Keratinocyte (primary cell): Measurements from ENCODE around the gene CPNE1. TPM values are rescaled to one million over a fixed set of nuclear protein-coding genes. Genes with fewer than 3 reads are reported as not detected.

Experiments used
- DNase-seq: peaks from one replicate; pipeline ENCODE4 v3.0.0-alpha.2; 2011; ENCODE audit warnings: low read depth, missing footprints, low spot score
- FAIRE-seq: peaks from 2 replicates; lab custom pipeline; 2011; peaks lifted over from hg19 to GRCh38; lab: Jason Lieb, UNC
- H2AFZ ChIP-seq: 2 replicates; pipeline ENCODE4 v1.6.0; 2012; ENCODE audit warnings: low read length, control low read depth, inconsistent platforms; ENCODE audit not compliant: control insufficient read depth
- H3K27ac ChIP-seq: 2 replicates; pipeline ENCODE4 v1.5.1; 2011; ENCODE audit warnings: low read length; ENCODE audit not compliant: control insufficient read depth, insufficient read depth
- H3K27me3 ChIP-seq: 3 replicates; pipeline ENCODE4 v1.6.0; 2011; ENCODE audit warnings: low read length; ENCODE audit not compliant: control insufficient read depth, insufficient read depth; ENCODE audit errors: extremely low read depth
- H3K36me3 ChIP-seq, 2 experiments: 2 replicates in 1 of 2; 3 replicates in 1 of 2; pipeline ENCODE4 v1.5.1; 2011; ENCODE audit warnings: low read length in 2 of 2, mild to moderate bottlenecking in 1 of 2; ENCODE audit not compliant: control insufficient read depth in 2 of 2, insufficient read depth in 2 of 2; ENCODE audit errors: extremely low read depth in 1 of 2
- H3K4me1 ChIP-seq: 3 replicates; pipeline ENCODE4 v1.5.1; 2011; ENCODE audit warnings: low read length; ENCODE audit not compliant: control insufficient read depth, insufficient read depth; ENCODE audit errors: extremely low read depth
- H3K4me2 ChIP-seq: 3 replicates; pipeline ENCODE4 v1.6.0; 2011; ENCODE audit warnings: low read depth, low read length; ENCODE audit not compliant: control insufficient read depth, insufficient read depth; ENCODE audit errors: extremely low read depth
- H3K4me3 ChIP-seq, 3 experiments: fragments of 200-600 bp in 1 of 3; sonication (generic) in 1 of 3; 2 replicates in 2 of 3; 3 replicates in 1 of 3; pipeline ENCODE4 v1.5.1; 2011 to 2016; ENCODE audit warnings: low read length in 3 of 3, mild to moderate bottlenecking in 3 of 3, control low read depth in 2 of 3, inconsistent platforms in 1 of 3, low read depth in 1 of 3, mixed read lengths in 1 of 3, mixed run types in 1 of 3, moderate library complexity in 1 of 3; ENCODE audit not compliant: control insufficient read depth in 2 of 3, insufficient read depth in 2 of 3; ENCODE audit errors: extremely low read depth in 1 of 3
- H3K79me2 ChIP-seq: 2 replicates; pipeline ENCODE4 v1.6.0; 2012; ENCODE audit warnings: low read length; ENCODE audit not compliant: control insufficient read depth, insufficient read depth
- H3K9ac ChIP-seq: 3 replicates; pipeline ENCODE4 v1.6.0; 2011; ENCODE audit warnings: low read length; ENCODE audit not compliant: control insufficient read depth, insufficient read depth; ENCODE audit errors: extremely low read depth
- H3K9me1 ChIP-seq: 3 replicates; pipeline ENCODE4 v1.6.0; 2011; ENCODE audit warnings: low read length; ENCODE audit not compliant: control insufficient read depth, insufficient read depth; ENCODE audit errors: extremely low read depth
- H3K9me3 ChIP-seq: 2 replicates; pipeline ENCODE4 v1.5.1; 2012; ENCODE audit warnings: low read depth, low read length; ENCODE audit not compliant: control insufficient read depth
- H4K20me1 ChIP-seq: 3 replicates; pipeline ENCODE4 v1.6.0; 2011; ENCODE audit warnings: low read length; ENCODE audit not compliant: control insufficient read depth, insufficient read depth; ENCODE audit errors: extremely low read depth
- CTCF ChIP-seq, 3 experiments: IDR thresholded peaks in 1 of 3; conservative IDR thresholded peaks in 1 of 3; optimal IDR thresholded peaks in 1 of 3; 2 replicates in 2 of 3; 3 replicates in 1 of 3; pipeline versions ENCODE3 to v1.5.1; 2011; ENCODE audit warnings: low read length in 3 of 3, mild to moderate bottlenecking in 3 of 3, moderate library complexity in 2 of 3, control low read depth in 1 of 3, inconsistent platforms in 1 of 3; ENCODE audit not compliant: insufficient read depth in 2 of 3; ENCODE audit errors: extremely low read depth in 1 of 3
- EZH2 ChIP-seq: IDR thresholded peaks from one replicate; pipeline ENCODE4 v1.6.1; 2012; ENCODE audit warnings: inconsistent platforms, mild to moderate bottlenecking, low read length, moderate library complexity
- dilution Hi-C: fragments of 300-500 bp; cut with MboI; formaldehyde crosslinking; loops from one replicate; pipeline ENCODE4 v1.7.0; 2020; ENCODE audit warnings: low sequenced_read_pairs; ENCODE audit not compliant: extremely low pct_ligation_motif_present
- polyA plus RNA-seq, 5 experiments: library from polyadenylated mRNA; depleted of rRNA in 3 of 5; stranded (reverse) in 3 of 5; stranded (forward) in 1 of 5; unstranded in 1 of 5; fragments of >200 nt; gene quantifications; 1 replicate in 1 of 5; 2 replicates in 3 of 5; 3 replicates in 1 of 5; pipeline versions ENCODE4 v1.2.1 to v1.2.3, GENCODE V29; 2011 to 2012; ENCODE audit warnings: missing spikeins in 2 of 5, low read depth in 1 of 5, low replicate concordance in 1 of 5

Gene CPNE1
- polyA plus RNA-seq, 1 donor (not counting 4 experiments of a cell fraction or from before 2014, with no cell fraction given): 111 TPM

- no peak for TF ChIP-seq CTCF (optimal IDR thresholded peaks at IDR 0.05 in 1 of 3, IDR thresholded peaks at IDR 0.05 in 1 of 3, conservative IDR thresholded peaks at IDR 0.05 in 1 of 3; ENCODE audit: extremely low read depth in 1 of 3, insufficient read depth in 2 of 3, low read length in 3 of 3)
- no peak for TF ChIP-seq EZH2
- dilution Hi-C loops: no loop called here
- DNase-seq (no peak), FAIRE-seq (no peak)
- Histone ChIP-seq H4K20me1 (peaks cover 5% of the 10 kb centered on the region), H3K4me1 (no peaks in the 10 kb centered on the region), H3K4me3 (no peak overlapping the region), H2AFZ (no peak overlapping the region), H3K36me3 (peaks cover 9 to 13% of the 10 kb centered on the region in 2 experiments), H3K9me3 (no peaks in the 10 kb centered on the region), H3K27me3 (no peaks in the 10 kb centered on the region), H3K9ac (no peak overlapping the region), H3K27ac (no peak overlapping the region), H3K79me2 (peaks cover 41% of the 10 kb centered on the region), H3K4me2 (no peak overlapping the region), H3K9me1 (no peaks in the 10 kb centered on the region)
These were observed 28.6 kb downstream of the CPNE1 start for GRCh38 chr20:35636095-35636494.

GRCh38 chr20:35635652-35636051 is 29.0 kb downstream of the CPNE1 start:
- TF ChIP-seq CTCF (optimal IDR thresholded peaks at IDR 0.05 in 1 of 3, IDR thresholded peaks at IDR 0.05 in 1 of 3, conservative IDR thresholded peaks at IDR 0.05 in 1 of 3; ENCODE audit: extremely low read depth in 1 of 3, insufficient read depth in 2 of 3, low read length in 3 of 3): no peak
- TF ChIP-seq EZH2: no peak
- peaks cover 5% of the 10 kb centered on the region for H4K20me1 ChIP-seq
- peaks cover 38% of the 10 kb centered on the region for H3K79me2 ChIP-seq
- no peak overlapping the region for H2AFZ ChIP-seq
- no peak overlapping the region for H3K4me2 ChIP-seq
- FAIRE-seq (no peak), DNase-seq (no peak)
- dilution Hi-C loops: no loop called here
- H3K27ac ChIP-seq: no peak overlapping the region
- peaks cover 12 to 17% of the 10 kb centered on the region in 2 experiments for H3K36me3 ChIP-seq
- no peak overlapping the region for H3K9ac ChIP-seq
- H3K4me3 ChIP-seq: no peak overlapping the region
- H3K27me3 ChIP-seq: no peaks in the 10 kb centered on the region
- no peaks in the 10 kb centered on the region for H3K9me1 ChIP-seq
- no peaks in the 10 kb centered on the region for H3K9me3 ChIP-seq
- no peaks in the 10 kb centered on the region for H3K4me1 ChIP-seq
